HG03060 (cell line): Measurements from ENCODE around the gene SH2B3.
"Not testable (repeated sequence)": the region's sequence is repeated elsewhere in the genome, so short reads cannot be mapped to it uniquely, and the experiment has no call there.

Experiments
- ATAC-seq: cut with Tn5 transposase; IDR thresholded peaks from one replicate; pipeline ENCODE4 v1.9.1; 2021; ENCODE audit warnings: low read depth, moderate number of reproducible peaks; ENCODE audit not compliant: unreplicated experiment

SH2B3 gene

DNA sequence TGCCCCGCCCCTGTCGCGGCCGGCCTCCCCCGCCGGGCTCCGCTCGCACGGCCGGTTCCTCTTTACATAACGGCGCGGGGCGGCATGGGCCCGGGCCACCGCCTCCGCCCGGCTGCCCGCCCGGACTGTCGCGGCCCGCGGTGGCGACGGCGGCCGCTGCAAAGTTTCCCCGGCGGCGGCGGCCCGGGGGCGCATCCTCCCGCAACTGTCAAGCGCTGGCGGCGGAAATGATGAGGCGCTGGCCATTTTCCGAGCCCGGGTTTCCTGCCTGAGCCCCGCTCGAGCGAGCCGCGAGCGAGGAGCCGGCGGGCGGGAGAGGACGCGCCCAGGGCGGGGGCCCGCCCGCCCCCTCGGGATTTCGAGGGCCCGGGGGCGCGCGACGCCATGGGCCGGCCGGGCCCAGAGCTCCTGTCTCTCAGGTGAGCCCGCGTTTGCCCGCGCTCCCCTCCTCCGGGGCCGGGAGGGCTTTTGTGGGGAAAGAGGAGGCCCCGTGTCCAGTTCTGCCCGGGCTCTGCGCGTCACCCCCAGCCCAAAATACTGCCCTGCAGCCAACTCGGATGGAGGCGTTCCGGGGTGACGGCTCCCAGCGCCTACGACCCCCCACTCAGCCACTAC is at the start of gene SH2B3:
Gene SH2B3, plus strand, starts transcription at position 65 of the 615 bp plus-strand sequence. CDS start 12,223 bp downstream, outside the sequence.
- ATAC-seq: peak; percentile 1

DNA sequence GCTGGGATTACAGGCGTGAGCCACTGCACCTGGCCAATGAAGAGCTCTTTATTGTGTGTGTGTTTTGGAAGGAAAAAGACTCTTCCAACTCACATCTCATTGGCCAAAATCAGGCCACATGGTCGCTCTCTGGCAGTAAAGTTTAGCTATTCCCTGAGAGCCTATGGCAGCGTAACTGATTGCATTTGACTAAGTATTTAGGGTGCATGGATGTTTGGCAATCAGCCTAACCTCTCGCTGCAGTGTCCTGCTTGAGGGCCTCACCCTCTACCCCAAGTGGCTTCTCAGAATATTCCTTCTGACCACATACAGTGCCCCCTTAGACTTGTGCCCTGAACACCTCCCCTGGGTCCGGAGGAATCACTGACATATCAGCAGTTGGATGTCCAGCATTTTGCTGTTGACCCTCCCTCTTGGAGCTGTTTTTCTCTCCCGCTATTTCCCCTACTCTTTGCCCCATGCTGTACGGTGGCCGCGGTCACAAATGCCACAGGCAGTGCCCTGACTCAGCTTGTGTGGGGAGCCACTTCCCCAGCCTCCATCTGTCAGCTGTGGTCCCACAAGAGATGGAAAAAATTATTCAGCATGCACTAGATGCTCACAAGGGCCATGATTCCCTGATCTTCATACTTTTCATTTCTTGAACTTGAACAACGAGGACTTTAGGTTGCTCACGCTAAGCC is 46.4 kb upstream of the SH2B3 start:
- ATAC-seq: no peak

DNA sequence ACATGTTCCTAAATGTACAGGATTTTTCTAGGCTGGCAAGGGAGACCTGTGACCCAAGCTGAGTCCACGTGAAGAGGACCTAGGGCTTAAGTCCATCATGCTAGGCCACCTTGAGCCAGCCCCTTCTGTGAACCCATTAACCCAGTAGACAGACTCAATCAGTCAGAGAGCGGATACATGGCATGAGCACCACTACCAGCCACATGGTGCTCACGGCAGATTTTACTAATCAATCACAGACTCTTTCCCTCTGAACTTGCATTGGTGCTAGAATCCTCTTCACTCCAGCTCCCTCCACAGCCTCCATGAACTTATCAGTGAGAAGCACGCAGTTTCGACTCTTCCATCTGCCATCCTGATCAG is 45.8 kb upstream of the SH2B3 start:
- ATAC-seq: no peak

DNA sequence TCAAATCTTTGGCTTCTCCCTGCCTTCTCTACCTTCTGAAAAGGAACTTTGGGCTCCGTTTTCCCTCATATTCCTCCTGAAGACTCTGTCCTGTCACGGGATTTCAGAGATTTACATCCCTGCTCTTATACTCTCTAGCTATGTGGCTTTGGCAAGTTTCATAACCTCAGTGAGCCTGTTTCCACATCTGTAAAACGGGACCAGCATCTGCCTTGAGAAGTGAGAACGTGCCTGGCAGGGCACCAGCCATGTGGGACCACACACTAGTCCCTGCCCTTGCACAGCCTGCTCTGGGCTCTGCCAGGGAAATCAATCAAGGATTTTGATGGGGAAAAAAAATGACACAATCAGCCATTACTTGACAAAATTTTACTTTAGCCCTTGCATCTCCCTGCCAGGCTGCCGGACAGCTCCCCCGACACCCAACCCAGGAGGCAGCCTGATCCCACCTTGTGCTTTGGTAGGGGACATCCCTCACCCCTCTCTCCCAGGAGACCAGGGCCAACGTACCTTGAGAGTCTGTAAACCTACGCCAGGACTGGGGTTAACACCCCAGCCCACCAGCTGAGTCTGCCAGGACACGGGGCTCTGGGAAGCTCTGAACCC is 45.3 kb upstream of the SH2B3 start:
- ATAC-seq: no peak

DNA sequence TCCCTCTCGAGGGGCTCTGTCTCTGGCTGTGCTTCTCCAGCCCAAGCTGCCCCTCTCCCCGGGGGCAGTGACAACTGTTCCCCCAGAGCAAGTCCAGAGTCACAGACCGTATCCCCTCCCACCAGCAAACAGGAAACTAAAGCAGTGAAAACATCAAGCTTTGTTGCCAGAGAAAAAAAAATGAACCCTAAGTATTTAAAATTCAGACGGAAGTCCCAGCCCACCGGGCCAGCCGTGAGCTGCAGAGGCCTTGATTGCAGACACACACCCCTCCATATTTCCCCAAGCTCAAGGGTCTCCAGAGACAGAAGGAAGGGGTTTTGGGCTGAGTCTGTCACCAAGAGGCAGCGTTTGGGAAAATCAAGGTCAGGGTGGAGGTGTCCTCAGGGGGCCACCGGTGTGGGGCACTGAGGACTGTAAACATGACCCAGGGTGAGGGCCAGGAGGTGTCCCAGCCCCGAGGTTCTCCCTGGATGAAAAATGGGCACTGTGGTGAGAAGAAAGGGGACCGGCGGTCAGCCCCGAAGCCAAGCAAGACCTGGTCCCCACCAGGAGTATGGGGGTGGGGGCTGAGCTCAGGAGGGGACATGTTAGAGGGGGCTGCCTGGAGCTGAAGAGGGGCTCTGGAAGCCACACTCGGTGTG is 44.5 kb upstream of the SH2B3 start:
- ATAC-seq: no peak

DNA sequence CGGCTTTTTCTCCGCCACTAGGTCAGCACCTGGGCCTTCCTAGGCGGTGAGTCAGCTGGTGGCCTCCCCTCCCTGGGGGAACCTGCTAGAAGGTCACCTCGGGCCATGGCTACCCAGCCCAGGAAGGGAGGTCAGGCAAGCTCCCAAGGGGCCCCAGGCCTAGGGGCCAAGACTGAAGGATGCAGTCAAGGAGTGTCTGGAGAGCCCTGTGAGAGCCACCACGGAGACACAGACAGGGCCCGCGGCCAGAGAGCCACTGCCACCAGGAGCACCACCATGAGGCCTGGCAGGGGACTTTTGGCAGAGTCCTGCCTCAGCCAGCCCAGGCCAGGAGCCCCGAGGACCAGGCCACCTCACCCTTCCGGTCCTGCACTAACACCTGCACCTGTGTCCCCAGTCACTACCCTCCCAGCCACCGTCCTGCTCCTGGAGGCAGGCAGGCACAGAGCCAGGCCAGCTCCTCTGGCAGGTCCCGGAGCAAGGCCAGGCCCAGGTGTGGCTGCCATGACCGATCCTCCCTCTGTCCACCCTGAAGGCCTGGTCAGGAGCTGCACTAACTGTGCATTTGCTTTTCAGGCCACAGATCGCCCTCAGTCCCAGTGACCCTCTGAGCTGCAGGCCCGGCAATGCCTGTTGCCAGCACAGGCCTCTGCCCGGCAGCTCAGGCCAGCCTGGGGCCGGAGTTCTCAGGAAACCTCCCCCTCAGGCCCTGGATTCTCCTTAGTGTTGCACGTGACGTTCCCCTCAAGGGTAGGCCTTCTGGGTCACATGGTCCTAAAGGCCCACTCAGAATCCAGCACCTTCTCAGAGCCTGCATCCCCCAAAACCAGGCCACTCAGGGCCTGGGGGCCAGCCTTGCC is 43.8 kb upstream of the SH2B3 start:
- ATAC-seq: no peak

DNA sequence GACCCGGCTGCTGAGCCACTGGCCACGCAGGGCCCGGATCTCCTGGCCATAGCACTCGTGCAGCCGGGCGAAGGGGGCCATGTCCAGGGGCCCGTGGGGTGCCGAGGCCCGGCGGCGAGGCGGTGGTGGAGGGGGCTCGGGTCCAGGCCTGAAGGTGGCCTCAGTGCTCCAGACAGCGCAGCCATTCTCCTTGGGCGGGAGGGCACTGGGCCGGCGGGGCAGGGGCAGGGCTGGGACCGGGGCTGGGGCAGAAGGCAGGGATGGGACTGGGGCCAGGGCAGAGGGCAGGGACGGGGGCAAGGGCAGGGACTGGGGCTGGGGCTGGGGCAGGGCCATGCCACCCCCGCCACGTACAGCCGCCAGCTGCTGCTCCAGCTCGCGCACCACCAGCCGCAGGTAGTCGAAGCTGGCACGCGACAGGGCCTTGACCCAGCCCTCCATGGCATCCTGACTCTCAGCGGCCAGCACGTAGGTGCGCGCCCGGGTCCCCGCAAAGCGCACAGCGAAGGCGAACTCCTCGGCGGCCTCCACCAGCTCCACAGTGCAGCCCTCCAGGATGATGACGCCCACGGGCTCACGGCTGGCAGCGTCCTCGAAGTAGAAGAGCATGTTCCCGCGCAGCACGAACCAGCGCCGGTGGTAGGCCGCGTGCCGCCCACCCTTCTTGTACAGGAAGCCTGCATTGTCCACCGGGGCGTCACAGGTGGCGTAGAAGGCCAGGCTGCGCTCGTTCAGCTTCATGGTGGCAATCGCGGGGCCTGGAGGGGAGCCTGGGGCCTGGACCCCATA is 42.8 kb upstream of the SH2B3 start:
- no peak for ATAC-seq

DNA sequence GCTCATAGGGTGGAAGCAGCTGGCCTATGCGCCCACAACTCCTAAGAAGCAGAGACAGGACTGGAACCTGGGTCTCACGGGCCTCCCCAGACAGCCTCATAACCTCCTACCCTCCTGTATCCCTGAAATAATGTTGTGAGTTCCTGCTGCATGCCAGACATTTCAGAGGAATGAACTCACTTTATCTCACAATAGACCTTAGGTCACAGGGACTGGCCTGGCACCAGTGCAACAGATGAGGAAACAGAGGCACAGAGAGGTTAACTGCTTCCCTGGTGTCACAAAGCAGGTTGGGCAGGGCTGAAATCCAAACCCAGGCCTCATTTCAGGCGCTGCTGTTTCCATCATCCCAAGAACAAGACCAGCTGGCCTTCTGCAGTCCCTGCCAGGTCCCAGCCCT is 42.1 kb upstream of the SH2B3 start:
- ATAC-seq: no peak

DNA sequence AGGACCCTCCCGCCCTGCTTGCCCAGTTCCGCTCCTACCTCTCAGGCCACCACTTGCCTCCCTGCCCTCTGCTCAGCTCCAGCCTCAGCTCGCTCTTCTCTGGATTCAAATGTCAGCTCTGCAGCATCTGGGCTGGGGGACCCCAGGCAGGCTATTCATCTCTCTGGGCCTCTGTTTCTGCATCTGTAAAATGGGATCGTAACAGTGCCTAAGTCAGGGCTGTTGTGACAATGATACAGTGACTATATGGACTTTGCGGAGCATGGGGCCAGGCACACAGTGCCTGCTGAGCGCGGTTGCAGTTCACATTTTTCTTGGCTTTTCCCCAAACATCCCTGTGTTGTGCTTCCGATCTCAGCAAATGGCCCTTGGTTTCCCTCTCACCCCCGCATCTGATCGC is 39.6 kb upstream of the SH2B3 start:
- no peak for ATAC-seq

DNA sequence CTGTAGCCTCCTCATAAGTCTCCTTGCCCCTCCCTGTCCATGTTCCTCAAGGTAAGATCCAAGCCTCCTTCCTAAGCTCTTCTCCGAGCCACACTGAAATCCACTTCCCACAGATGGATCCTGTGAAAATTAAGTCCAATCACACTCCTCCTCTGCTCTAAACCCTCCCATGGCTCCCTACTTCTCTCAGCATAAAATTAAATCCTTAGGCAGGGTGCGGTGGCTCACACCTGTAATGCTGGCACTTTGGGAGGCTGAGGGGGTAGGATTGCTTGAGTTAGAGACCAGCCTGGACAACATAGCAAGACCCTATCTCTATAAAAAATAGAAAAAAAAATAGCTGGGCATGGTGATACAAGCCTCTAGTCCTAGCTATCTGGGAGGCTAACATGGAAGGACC is 39.1 kb upstream of the SH2B3 start:
- no peak for ATAC-seq

DNA sequence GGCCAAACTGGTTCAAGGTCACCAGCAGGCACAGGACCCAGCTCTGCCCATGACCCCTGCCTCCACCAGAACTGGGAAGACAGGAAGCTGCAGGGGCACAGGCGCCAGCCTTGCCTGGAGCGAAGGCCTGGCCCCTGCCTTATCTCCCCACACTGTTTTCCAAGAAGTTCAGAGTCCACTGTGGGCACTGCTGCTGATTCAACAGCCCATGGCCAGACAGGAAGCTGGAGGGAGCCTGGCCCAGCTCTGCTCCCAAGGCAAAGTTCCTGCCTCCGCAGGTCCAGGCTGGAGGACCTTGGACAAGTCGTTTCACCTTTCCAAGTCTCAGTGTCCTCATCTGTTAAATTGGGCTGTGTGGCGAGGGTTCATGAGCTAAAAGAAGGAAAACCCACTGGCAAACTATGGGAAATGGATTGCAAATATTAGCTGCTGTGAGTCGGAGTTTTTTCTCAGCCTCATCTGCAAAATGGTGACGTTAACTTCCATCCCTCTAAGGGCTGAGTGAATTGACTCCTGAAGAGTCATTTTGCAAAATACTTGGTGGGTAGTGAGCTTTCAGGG is 38.0 kb upstream of the SH2B3 start:
- no peak for ATAC-seq

DNA sequence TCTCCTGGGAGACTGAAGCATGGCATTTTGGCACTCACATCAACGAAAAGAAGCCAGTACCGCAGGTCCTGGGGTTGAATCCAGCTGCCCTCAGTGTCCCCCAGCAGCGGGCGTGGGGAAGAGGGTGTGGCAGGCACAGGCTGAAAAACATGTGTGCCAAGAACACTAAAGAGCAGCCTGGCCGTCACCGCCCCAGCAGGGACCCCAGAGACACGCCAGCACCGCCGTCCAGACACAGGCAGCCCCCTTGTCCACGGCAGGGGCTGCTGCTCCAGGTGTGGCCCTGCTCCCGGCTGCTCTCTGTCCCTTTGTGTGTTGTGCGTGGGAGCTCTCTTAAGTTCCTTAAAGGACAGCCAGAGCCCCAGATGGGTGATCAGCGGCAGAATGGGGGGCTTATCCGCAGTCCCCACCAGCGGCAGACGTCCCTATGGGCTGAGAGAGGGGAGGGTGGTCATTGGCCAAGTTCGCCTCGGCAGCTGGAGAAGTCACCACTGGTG is 37.4 kb upstream of the SH2B3 start:
- no peak for ATAC-seq

DNA sequence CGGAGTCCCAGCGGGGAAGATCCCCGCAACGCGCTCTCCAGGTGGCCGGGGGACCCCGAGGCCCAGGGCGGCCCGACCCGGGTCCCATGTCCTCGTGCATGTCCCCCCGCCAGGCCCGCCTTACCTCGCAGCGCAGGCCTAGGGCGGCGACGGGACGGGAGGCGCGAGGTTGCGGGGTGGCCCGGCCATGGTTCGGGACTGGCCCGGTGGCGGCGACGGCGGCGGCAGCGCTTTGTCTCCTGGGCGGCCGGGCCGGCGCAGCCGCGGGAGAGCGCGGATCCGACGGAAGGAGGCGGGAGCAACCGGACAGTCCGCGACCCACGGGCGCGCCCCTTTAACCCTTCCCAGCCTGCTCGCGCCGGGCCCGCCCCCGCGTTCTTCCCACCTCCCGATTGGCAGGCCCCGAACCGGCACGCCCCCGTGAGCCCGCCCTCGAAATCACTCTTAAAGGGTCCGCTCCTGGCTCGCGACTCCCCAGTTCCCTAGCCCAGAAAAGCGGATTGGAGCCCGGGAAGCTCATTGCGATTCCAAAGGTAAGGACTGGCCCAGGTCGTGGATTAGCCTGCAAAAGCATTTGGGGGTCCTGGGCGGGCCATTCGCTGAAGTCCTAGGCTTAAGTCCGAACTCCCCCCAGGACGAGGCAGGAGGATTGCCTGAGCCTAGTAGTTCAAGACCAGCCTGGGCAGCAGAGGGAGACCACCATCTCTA is 36.8 kb upstream of the SH2B3 start, which contains the start of gene PHETA1:
Gene PHETA1, minus strand, starts transcription at position 308 of the 708 bp plus-strand sequence. CDS start 5,668 bp downstream, outside the sequence.
- ATAC-seq: peak; percentile 73

DNA sequence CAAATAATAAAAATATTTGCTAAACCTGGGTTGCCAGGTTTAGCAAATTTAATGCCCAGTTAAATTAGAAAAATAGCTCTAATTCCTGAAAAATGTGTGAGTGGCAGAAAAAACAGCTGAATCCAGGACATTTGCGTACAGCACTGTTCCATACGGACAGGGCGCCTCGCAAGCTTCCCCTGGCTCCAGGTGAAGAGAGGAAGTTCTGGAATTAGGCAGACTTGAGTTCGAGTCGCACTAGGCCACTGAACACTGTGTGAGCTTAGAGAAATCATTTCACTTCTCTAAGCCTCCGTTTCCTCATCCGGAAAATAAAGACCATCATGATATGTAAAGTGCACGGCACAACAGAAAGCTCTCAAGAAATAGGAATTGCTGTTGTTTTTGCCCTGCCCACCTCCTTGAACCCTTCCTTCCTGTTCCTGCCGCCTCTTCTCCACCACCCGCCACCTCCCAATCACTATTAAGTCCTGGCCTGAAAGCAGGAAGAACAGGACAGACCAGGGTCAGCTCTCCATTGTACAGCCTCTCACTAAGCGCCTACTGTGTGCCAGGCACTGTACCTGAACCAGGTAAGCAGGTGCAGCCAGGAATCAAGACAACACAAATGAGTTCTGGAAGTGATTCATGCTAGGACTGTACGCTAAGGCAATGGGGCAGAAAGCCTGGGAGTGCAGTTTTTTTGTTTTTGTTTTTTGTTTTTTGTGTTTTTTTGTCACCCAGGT is 36.1 kb upstream of the SH2B3 start:
- no peak for ATAC-seq

DNA sequence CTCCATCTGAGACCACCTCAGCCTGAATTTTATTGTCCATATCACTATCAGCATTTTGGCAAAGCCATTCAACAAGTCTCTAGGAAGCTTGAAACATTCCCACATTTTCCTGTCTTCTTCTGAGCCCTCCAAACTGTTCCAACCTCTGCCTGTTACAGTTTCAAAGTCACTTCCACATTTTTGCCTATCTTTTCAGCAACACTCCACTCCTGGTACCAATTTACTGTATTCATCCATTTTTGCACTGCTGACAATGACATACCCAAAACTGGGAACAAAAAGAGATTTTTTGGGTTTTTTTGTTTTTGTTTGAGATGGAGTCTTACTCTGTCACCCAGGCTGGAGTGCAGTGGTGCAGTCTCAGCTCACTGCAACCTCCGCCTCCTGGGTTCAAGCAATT is 32.5 kb upstream of the SH2B3 start:
- not testable (repeated sequence) for ATAC-seq

DNA sequence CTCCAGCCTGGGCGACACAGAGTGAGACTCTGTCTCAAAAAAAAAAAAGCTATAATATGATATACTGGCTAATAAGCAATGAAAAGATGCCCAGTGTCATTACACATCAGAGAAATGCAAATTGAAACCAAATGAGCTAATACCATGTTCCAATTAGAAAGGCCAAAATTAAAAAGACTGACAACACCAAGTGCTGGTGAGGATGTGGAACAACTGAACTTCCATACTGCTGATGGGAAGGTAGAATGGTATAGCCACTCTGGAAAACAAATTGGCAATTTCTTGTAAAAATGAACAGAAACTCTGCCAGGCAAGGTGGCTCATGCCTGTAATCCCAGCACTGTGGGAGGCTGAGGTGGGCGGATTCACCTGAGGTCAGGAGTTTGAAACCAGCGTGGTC is 28.3 kb upstream of the SH2B3 start:
- no peak for ATAC-seq

DNA sequence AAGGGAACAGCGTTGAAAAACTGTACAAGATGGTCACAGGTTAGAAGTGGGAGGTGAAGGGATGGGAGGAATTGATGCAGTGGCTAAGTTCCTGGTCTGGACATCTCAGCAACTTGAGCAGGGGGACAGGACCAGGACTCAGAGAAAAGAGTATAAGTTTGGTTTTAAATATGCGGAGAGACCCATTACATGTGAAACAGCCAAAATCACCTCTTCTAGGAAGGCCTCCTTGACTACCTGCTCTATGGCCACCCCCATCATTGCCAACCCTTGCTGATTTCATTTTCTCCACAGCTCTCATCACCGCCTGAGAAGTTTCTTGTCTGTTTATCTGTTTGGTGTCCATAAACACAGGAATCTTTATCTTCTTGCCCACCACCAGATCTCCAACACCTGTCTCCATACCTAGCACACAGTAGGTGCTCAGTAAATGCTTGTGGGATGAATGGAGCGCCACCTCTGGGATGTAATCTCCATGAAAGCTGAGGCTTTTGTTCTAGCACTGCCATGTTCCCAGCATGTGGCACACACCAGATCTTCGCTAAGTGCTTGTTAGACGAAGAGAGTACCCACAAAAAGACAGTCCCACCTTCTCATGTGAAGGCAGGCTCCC is 25.7 kb upstream of the SH2B3 start:
- no peak for ATAC-seq

DNA sequence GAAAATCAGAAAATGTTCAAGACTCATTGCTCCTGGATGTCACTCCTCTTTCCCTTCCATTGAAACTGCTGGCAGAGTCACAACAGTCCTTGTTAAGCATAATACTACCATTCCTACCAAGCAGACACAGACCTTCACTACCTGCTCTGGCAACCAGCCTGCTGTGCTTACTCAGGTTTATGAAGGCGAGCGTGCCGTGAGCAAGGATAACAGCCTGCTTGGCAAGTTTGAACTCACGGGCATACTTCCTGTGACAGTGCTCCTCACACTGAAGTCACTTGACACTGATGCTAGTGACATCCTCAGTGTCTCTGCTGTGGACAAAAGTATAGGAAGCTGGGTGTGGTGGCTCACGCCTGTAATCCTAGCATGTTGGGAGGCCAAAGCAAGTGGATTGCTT is 21.1 kb upstream of the SH2B3 start:
- no peak for ATAC-seq
